HEK293T (cell line): ENCODE data around the gene MYO5C.
A peak's percentile ranks its signal among the peaks of the same experiment; 100 is the strongest.

Source experiments
- CTCF ChIA-PET: fragments of 350-600 bp; formaldehyde crosslinking; extraction: SDS; loops from one replicate; lab custom pipeline; 2021; ENCODE audit warnings: antibody characterized with exemption, inconsistent platforms; lab: Yijun Ruan, JAX
- POLR2A ChIA-PET: fragments of 350-600 bp; formaldehyde crosslinking; extraction: SDS; loops from one replicate; lab custom pipeline; 2020; ENCODE audit warnings: antibody characterized with exemption, inconsistent platforms; lab: Yijun Ruan, JAX
- DNase-seq: peaks from one replicate; pipeline ENCODE4 v3.0.0; 2012; ENCODE audit warnings: mixed read lengths; ENCODE audit errors: extremely low spot score
- ARNT ChIP-seq: fragments of 450-650 bp; IDR thresholded peaks from 2 replicates; pipeline ENCODE4 v1.6.1; 2017; ENCODE audit warnings: mild to moderate bottlenecking
- BHLHE40 ChIP-seq: fragments of 450-650 bp; IDR thresholded peaks from 2 replicates; pipeline ENCODE4 v1.6.1; 2016; ENCODE audit warnings: mild to moderate bottlenecking, moderate library complexity, borderline replicate concordance
- CTBP1 ChIP-seq: fragments of 450-650 bp; IDR thresholded peaks from 2 replicates; pipeline ENCODE4 v1.6.1; 2016; ENCODE audit warnings: borderline replicate concordance
- ELF4 ChIP-seq: fragments of 450-650 bp; IDR thresholded peaks from 2 replicates; pipeline ENCODE4 v1.6.1; 2017; ENCODE audit warnings: antibody characterized with exemption
- FOXA1 ChIP-seq: fragments of 450-650 bp; IDR thresholded peaks from 2 replicates; pipeline ENCODE4 v1.6.1; 2016; ENCODE audit warnings: mild to moderate bottlenecking
- FOXK2 ChIP-seq: fragments of 450-650 bp; IDR thresholded peaks from 2 replicates; pipeline ENCODE4 v1.6.1; 2016; ENCODE audit warnings: mild to moderate bottlenecking
- FOXM1 ChIP-seq: fragments of 450-650 bp; IDR thresholded peaks from 2 replicates; pipeline ENCODE4 v1.6.1; 2017; ENCODE audit warnings: mild to moderate bottlenecking, borderline replicate concordance
- HDGF ChIP-seq: fragments of 450-650 bp; IDR thresholded peaks from 2 replicates; pipeline ENCODE4 v1.6.1; 2017; ENCODE audit warnings: antibody characterized with exemption, borderline replicate concordance
- L3MBTL2 ChIP-seq: fragments of 450-650 bp; conservative IDR thresholded peaks from 2 replicates; pipeline ENCODE4 v1.6.1; 2016; ENCODE audit warnings: mild to moderate bottlenecking
- LEF1 ChIP-seq: fragments of 450-650 bp; IDR thresholded peaks from 2 replicates; pipeline ENCODE4 v1.6.1; 2017; ENCODE audit warnings: mild to moderate bottlenecking, borderline replicate concordance
- NFRKB ChIP-seq: fragments of 450-650 bp; IDR thresholded peaks from 2 replicates; pipeline ENCODE4 v1.6.1; 2016; ENCODE audit warnings: mild to moderate bottlenecking, moderate library complexity
- SP1 ChIP-seq: fragments of 450-650 bp; IDR thresholded peaks from 2 replicates; pipeline ENCODE4 v1.6.1; 2017
- SUZ12 ChIP-seq: fragments of 450-650 bp; IDR thresholded peaks from 2 replicates; pipeline ENCODE4 v1.6.1; 2016; ENCODE audit warnings: mild to moderate bottlenecking
- TARDBP ChIP-seq: fragments of 450-650 bp; IDR thresholded peaks from 2 replicates; pipeline ENCODE4 v1.6.1; 2016
- ZNF384 ChIP-seq: fragments of 450-650 bp; IDR thresholded peaks from 2 replicates; pipeline ENCODE4 v1.6.1; 2016
- TF ChIP-seq, protein P1 (sequence below): fragments of 450-650 bp; IDR thresholded peaks from 2 replicates; pipeline ENCODE4 v1.6.1; 2016

Gene MYO5C

DNA sequence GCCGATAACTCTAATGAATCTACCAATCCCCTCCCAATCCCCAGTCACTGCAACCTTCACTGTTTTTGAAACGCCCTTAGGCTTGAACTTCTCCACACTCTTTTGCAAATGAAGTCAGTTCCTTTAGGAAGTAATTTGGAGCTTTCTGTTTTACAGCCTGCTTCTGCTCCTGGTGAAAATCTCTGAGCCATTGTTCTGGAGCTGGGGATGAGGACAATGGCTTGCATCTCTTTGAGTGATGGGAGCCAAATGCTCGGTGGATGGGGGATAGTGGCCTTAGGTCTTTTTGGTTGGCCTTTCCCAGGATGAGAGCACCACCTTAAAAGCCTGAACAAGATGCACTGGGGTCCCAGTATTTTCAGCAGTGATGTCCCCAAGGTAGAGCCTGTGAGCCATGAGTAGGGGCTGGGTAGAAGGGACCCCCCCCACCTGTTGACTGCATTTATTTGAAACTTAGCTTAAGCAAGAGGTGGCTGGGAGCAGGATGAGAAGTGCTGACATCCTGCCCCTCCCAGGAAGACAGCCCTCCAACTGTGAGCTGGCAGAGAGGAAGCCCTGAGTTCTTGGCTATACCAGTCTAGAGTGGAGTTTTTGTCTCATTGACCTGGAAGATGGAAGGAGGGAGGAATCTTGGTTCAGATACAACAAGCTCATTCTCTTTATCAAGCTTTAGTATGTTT lies 7.6 kb upstream of the MYO5C start:
- ChIA-PET POLR2A (interaction anchor here (1.4 kb wide), 1 partner anchor 8 kb away, joined by 6 read pairs; the partner anchor contains the start of gene MYO5C), CTCF (no interaction called here)
- no peak for DNase-seq
- TF ChIP-seq, protein P1, sequence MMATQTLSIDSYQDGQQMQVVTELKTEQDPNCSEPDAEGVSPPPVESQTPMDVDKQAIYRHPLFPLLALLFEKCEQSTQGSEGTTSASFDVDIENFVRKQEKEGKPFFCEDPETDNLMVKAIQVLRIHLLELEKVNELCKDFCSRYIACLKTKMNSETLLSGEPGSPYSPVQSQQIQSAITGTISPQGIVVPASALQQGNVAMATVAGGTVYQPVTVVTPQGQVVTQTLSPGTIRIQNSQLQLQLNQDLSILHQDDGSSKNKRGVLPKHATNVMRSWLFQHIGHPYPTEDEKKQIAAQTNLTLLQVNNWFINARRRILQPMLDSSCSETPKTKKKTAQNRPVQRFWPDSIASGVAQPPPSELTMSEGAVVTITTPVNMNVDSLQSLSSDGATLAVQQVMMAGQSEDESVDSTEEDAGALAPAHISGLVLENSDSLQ = no peak
- TF ChIP-seq TARDBP (no peak), BHLHE40 (no peak), LEF1 (no peak), SUZ12 (no peak), FOXM1 (no peak), ZNF384 (no peak), ELF4 (no peak), ARNT (no peak), HDGF (no peak), CTBP1 (no peak)

DNA sequence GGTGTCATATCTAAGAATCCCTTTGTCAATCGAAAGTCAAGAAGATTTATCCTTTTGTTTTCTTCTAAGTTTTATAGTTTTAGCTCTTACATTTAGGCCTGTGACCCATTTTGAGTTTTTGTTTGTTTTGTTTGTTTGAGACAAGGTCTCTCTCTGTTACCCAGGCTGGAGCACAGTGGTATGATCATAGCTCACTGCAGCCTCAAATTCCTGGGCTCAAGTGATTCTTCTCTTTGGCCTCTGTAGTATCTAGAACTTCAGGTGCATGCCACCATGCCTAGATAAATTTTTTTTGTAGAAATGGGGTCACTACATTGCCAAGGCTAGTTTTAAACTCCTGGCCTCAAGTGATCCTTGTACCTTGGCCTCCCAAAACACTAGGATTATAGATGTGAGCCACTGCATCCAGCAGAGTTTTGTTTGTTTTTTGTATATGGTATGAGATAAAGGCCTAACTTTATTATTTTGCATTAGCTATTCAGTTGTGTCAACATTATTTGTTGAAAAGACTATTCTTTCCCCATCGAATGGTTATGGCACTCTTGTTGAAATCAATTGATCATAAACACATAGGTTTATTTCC lies 5.8 kb upstream of the MYO5C start:
- DNase-seq = no peak
- POLR2A ChIA-PET = no interaction called here
- TF ChIP-seq SP1 (no peak), ELF4 (no peak), ARNT (no peak), SUZ12 (no peak), NFRKB (no peak), FOXK2 (no peak), BHLHE40 (no peak), LEF1 (no peak), L3MBTL2 (no peak), ZNF384 (no peak)
- TF ChIP-seq, protein P1 = no peak
- CTCF ChIA-PET = interaction anchor here (0.9 kb wide), 1 partner anchor 30 kb away, joined by 3 read pairs; no protein-coding TSS in a partner anchor

DNA sequence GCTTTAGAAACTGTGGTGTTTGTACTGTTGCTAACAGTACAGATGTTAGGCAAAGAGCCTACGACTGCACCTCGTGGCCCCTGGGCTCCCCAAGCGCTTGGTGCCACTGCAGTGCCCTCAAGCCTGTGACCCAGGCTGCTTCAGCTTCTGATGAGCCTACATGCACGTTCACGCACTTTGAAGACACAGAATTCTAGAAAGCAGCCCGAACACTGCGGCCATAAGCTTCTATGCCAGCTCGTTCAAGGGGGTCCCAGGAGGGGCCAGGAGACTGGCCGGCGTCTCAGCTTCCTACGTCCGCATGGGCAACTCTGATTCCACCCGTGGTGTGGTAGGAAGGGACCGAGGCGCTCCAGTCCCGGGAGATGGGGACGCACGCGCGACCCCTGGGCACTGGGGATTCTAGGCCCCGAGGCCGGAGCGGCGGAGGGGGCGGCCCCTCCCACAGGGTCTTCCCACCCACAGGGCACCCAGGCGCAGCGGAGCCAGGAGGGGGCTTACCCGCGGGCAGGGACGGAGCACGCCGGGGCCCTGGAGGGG lies 653 bp downstream of the MYO5C start:
- POLR2A ChIA-PET = interaction anchor here (1.0 to 1.4 kb wide), 3 partner anchors 9 to 33 kb away, joined by 3 to 7 read pairs (median 6); no protein-coding TSS in a partner anchor
- no peak for TF ChIP-seq BHLHE40
- TF ChIP-seq SUZ12 = no peak
- TF ChIP-seq HDGF = no peak
- TF ChIP-seq SP1 = no peak
- no peak for TF ChIP-seq TARDBP
- no peak for TF ChIP-seq FOXK2
- CTCF ChIA-PET = interaction anchor here (0.6 kb wide), 1 partner anchor 68 kb away, joined by 3 read pairs; no protein-coding TSS in a partner anchor
- peak; percentile 15 for DNase-seq

DNA sequence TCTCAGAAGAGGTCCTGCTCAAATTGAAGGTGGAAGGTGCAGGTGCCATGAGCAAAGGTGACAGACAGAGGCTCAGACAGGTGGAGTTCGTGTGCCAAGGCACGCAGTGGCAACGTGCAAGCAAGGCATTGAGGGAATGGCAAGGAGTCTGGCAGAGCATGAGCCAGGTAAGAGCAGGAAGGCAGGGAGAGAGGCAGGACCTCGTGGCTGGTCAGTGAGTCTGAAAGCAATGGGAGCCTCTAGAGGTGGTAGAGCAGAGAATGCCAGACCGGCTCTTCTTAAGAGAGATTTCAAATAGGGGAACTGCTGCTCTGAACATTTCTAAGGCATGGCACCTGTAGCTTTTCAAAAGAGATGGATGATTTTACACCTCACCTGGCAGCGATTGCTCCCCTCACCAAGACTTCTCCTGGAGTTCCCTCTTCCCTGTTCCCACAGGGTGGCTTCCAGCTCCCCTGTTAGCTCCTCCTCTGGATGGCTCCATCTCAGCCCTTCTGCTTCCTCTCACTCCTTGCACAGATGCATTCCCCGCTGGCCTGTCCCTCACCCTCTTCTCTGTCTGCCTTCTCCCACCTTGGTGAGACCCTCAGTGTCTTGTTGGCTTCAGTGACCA lies 2.7 kb downstream of the MYO5C start:
- no peak for TF ChIP-seq FOXK2
- TF ChIP-seq HDGF = no peak
- no peak for TF ChIP-seq ARNT
- TF ChIP-seq, protein P1 = no peak
- no peak for TF ChIP-seq L3MBTL2
- TF ChIP-seq ZNF384 = no peak
- TF ChIP-seq SP1 = no peak
- TF ChIP-seq FOXA1 = no peak
- no peak for TF ChIP-seq BHLHE40
- TF ChIP-seq SUZ12 = no peak
- TF ChIP-seq LEF1 = no peak
- TF ChIP-seq NFRKB = no peak
- no peak for TF ChIP-seq FOXM1
- ChIA-PET CTCF (no interaction called here), POLR2A (no interaction called here)
- DNase-seq = no peak

DNA sequence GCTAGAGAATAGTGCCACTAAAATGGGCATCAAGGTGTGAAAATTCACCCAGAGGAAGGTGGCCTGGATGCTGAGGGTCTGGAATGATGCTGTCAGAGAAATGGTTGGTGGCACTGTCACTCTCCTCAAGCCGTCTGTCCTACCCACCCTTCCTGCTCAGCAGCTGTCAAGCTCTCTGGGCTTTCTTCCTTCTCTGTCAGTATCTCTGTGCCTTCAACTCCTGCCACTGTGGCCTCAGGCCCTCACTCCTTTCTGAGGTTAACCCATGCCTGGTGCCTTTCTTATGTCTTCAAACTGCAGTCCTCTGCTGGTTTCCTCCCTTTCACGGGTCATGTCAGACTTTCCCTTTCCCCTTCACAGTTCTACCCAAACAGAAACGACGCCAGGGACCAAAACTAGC lies 4.4 kb downstream of the MYO5C start:
- DNase-seq = no peak
- ChIA-PET CTCF (no interaction called here), POLR2A (no interaction called here)
- TF ChIP-seq NFRKB (no peak), FOXA1 (no peak), FOXK2 (no peak), BHLHE40 (no peak), HDGF (no peak)

DNA sequence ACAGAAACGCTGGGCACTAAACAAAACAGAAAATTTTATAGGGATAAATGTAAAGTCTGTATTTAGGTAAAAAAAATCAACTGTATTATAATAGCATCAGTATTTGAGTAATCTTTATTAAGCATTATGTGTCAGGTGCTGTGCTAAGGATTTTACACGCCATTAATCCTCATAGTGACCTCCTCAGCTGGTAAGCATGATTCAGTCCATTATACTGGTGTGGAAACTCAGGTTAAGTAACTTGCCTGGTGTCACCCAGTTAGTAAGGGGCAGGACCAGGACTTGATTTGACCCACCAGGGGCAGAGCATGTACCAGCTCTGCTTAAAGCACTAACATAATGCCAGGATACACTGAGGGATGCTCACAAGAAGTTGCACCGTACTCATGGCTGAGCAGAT lies 4.8 kb downstream of the MYO5C start:
- ChIA-PET POLR2A (no interaction called here), CTCF (no interaction called here)
- no peak for DNase-seq
- no peak for TF ChIP-seq FOXK2
- no peak for TF ChIP-seq ELF4
- no peak for TF ChIP-seq FOXM1
- no peak for TF ChIP-seq SUZ12
- no peak for TF ChIP-seq ARNT
- TF ChIP-seq NFRKB = no peak
- TF ChIP-seq L3MBTL2 = no peak
- no peak for TF ChIP-seq SP1
- TF ChIP-seq HDGF = no peak
- TF ChIP-seq LEF1 = no peak
- no peak for TF ChIP-seq FOXA1
- TF ChIP-seq, protein P1 = no peak
- TF ChIP-seq BHLHE40 = no peak
- TF ChIP-seq TARDBP = no peak
- no peak for TF ChIP-seq ZNF384
- no peak for TF ChIP-seq CTBP1
